Sigmoid colon (tissue), 4 donors: ENCODE results near the gene SDE2.

ENCODE experiments used
- EP300 ChIP-seq, 4 donors: sonication (generic); formaldehyde crosslinking; IDR thresholded peaks; one replicate each; pipeline ENCODE4 v1.6.1; 2017; ENCODE audit warnings: antibody characterized with exemption in 4 of 4
- POLR2A ChIP-seq, 2 donors: fragments of 450-650 bp; IDR thresholded peaks; one replicate each; pipeline ENCODE4 v1.6.1; 2016; ENCODE audit warnings: antibody characterized with exemption in 2 of 2, mild to moderate bottlenecking in 2 of 2, moderate library complexity in 2 of 2
- POLR2AphosphoS5 ChIP-seq, 4 donors: sonication (generic); formaldehyde crosslinking; IDR thresholded peaks; one replicate each; pipeline ENCODE4 v1.6.1; 2017; ENCODE audit warnings: antibody characterized with exemption in 4 of 4
- TF ChIP-seq, protein P1 (sequence below), 4 experiments: fragments of 450-650 bp in 3 of 4; fragments of 200-600 bp in 1 of 4; IDR thresholded peaks; one replicate each; pipeline ENCODE4 v1.5.1; 2016 to 2019; ENCODE audit warnings: antibody characterized with exemption in 4 of 4, mild to moderate bottlenecking in 3 of 4, moderate library complexity in 2 of 4

DNA sequence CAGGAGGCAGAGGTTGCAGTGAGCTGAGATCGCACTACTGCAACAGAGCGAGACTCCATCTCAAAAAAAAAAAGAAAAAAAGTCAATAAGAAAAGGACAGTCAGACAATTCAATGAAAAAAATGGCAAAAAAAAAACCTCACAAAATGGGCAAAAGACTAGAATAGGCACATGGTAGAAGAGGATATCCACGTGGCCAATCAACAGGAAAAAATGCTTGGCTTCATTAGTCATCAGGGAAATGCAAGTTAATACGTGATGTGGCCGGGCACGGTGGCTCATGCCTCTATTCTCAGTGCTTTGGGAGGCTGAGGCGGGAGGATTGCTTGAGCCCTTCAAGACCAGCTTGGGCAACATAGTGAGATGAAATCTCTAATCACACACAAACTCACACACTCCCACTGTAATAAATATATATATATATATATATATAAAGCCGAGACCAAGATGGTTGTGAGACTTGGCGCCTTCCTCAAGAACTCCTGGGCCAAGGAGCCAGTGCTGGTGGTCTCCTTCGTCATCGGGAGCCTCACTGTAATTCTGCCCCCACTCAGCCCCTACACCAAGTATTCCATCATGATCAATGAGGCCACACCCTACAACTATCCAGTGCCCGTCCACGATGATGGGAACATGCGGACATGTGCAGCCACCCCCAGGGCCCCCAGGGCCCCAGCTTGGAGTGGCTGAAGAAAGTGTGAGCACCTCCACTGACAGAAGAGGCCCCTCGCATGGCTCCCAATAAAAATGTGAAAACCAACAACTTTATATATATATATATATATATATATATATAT, 35.2 kb downstream of the SDE2 start:
- TF ChIP-seq, protein P1, sequence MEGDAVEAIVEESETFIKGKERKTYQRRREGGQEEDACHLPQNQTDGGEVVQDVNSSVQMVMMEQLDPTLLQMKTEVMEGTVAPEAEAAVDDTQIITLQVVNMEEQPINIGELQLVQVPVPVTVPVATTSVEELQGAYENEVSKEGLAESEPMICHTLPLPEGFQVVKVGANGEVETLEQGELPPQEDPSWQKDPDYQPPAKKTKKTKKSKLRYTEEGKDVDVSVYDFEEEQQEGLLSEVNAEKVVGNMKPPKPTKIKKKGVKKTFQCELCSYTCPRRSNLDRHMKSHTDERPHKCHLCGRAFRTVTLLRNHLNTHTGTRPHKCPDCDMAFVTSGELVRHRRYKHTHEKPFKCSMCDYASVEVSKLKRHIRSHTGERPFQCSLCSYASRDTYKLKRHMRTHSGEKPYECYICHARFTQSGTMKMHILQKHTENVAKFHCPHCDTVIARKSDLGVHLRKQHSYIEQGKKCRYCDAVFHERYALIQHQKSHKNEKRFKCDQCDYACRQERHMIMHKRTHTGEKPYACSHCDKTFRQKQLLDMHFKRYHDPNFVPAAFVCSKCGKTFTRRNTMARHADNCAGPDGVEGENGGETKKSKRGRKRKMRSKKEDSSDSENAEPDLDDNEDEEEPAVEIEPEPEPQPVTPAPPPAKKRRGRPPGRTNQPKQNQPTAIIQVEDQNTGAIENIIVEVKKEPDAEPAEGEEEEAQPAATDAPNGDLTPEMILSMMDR (IDR thresholded peaks at IDR 0.05), result no peak
- TF ChIP-seq EP300 (IDR thresholded peaks at IDR 0.05) (no peak), POLR2AphosphoS5 (IDR thresholded peaks at IDR 0.05) (no peak), POLR2A (IDR thresholded peaks at IDR 0.05) (no peak)
